ENCODE data around the gene FAM241A.
A peak's percentile ranks its signal among the peaks of the same experiment; 100 is the strongest.
"Not testable (repeated sequence)": the region's sequence is repeated elsewhere in the genome, so short reads cannot be mapped to it uniquely, and the experiment has no call there.

FAM241A gene

GRCh38 chr4:112173593-112174558 is 28.6 kb downstream of the FAM241A start:
- H3K27ac Mint-ChIP-seq = no peak overlapping the region
- H3K4me3 Mint-ChIP-seq = no peak overlapping the region
- H3K27me3 Mint-ChIP-seq = no peaks in the 10 kb centered on the region
- H3K4me1 Mint-ChIP-seq = peaks cover 30% of the 10 kb centered on the region
- H3K36me3 Mint-ChIP-seq = peaks cover 5% of the 10 kb centered on the region
- CTCF ChIA-PET = interaction anchor here (0.9 kb wide), 1 partner anchor 42 kb away, joined by 3 read pairs; no protein-coding TSS in a partner anchor
- H3K9me3 Mint-ChIP-seq = no peaks in the 10 kb centered on the region
- DNase-seq = no peak

GRCh38 chr4:112175840-112176239 is 30.6 kb downstream of the FAM241A start:
- CTCF ChIA-PET = no interaction called here
- H3K4me1 Mint-ChIP-seq = peaks cover 30% of the 10 kb centered on the region
- no peak overlapping the region for H3K4me3 Mint-ChIP-seq
- peaks cover 4% of the 10 kb centered on the region for H3K36me3 Mint-ChIP-seq
- H3K27ac Mint-ChIP-seq = no peak overlapping the region
- H3K9me3 Mint-ChIP-seq = no peaks in the 10 kb centered on the region
- no peak for DNase-seq
- no peaks in the 10 kb centered on the region for H3K27me3 Mint-ChIP-seq

- CTCF ChIA-PET = interaction anchor here (0.8 to 1.1 kb wide), 2 partner anchors 9 to 58 kb away, joined by 3 read pairs; no protein-coding TSS in a partner anchor
- DNase-seq = no peak
Measured at GRCh38 chr4:112176596-112176995, 31.3 kb downstream of the FAM241A start.

DNA sequence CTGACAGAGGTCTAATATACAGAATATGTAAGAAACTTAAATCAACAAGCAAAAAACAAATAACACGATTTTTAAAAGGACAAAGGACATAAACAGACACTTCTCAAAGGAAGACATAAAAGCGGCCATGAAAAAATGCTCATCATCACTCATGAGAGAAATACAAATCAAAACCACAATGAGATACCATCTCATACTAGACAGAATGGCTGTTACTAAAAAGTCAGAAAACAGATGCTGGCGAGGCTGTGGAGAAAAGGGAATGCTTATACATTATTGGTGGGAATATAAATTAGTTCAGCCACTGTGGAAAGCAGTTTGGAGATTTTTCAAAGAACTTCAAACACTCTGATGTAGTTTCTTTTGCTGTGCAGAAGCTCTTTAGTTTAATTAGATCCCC is 33.5 kb downstream of the FAM241A start:
- not testable (repeated sequence) for H3K36me3 Mint-ChIP-seq, H3K27ac Mint-ChIP-seq
- H3K4me1 Mint-ChIP-seq = peaks cover 48% of the 10 kb centered on the region

More at GRCh38 chr4:112176596-112176995, 31.3 kb downstream of the FAM241A start:
- Mint-ChIP-seq H3K27me3 (no peaks in the 10 kb centered on the region), H3K4me3 (no peak overlapping the region), H3K9me3 (no peaks in the 10 kb centered on the region), H3K36me3 (peaks cover 4% of the 10 kb centered on the region), H3K4me1 (peaks cover 32% of the 10 kb centered on the region), H3K27ac (no peak overlapping the region)

DNA sequence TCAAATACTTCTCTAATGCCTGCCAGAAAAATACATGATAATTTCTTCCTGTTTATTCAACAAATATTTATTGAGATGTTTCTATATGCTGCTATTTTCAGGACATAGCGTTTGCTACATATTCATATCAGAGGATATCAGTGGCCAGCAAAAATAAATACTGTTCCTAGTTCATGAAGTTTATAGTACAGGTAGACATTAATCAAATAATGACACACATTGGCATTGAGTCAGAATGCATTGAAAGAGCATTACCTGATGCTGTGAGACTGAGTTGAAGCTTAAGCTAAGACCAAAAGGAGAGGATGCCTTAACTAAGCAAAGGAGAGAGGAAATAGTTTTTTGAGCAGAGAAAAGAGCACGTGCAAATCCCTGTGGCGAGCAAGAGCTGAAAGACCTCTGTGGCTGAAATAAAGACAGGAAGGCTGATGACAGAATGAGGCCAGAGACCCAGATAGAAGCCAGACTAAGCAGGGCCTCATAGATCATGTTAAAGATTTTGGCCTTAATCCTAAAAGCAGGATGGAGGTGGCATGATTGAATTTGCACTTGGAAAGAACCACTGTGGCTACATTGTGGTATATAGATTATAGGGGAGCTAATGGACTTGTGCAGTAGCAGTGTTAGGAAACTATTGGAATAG is 36.2 kb downstream of the FAM241A start:
- Mint-ChIP-seq H3K4me3 (no peak overlapping the region), H3K36me3 (peaks cover 2% of the 10 kb centered on the region), H3K4me1 (peaks cover 50% of the 10 kb centered on the region), H3K27ac (no peak overlapping the region), H3K9me3 (no peaks in the 10 kb centered on the region), H3K27me3 (no peaks in the 10 kb centered on the region)
- CTCF ChIA-PET = interaction anchor here (1.0 to 1.7 kb wide), 3 partner anchors 32 to 146 kb away, joined by 3 to 4 read pairs (median 4); no protein-coding TSS in a partner anchor
- no peak for DNase-seq

More for the DNA sequence above, 33.5 kb downstream of the FAM241A start:
- DNase-seq, H3K27me3 Mint-ChIP-seq, H3K9me3 Mint-ChIP-seq, H3K4me3 Mint-ChIP-seq, CTCF ChIA-PET: not testable (repeated sequence)

- peaks cover 42% of the 10 kb centered on the region for H3K4me1 Mint-ChIP-seq
- CTCF ChIA-PET = interaction anchor here (0.6 to 2.2 kb wide), 4 partner anchors 15 to 84 kb away, joined by 3 to 5 read pairs (median 4); no protein-coding TSS in a partner anchor
- no peak overlapping the region for H3K27ac Mint-ChIP-seq
- no peaks in the 10 kb centered on the region for H3K36me3 Mint-ChIP-seq
- DNase-seq = no peak
- H3K4me3 Mint-ChIP-seq = no peak overlapping the region
- H3K27me3 Mint-ChIP-seq = no peaks in the 10 kb centered on the region
- no peaks in the 10 kb centered on the region for H3K9me3 Mint-ChIP-seq
Measured at GRCh38 chr4:112182604-112183003, 37.4 kb downstream of the FAM241A start.

GRCh38 chr4:112183252-112183651 is 38.0 kb downstream of the FAM241A start:
- Mint-ChIP-seq H3K27ac (peak overlapping the region; percentile 9), H3K4me1 (peaks cover 42% of the 10 kb centered on the region), H3K4me3 (no peak overlapping the region), H3K36me3 (no peaks in the 10 kb centered on the region), H3K27me3 (no peaks in the 10 kb centered on the region), H3K9me3 (no peaks in the 10 kb centered on the region)
- no peak for DNase-seq
- CTCF ChIA-PET = interaction anchor here (2.2 kb wide), 1 partner anchor 31 kb away, joined by 5 read pairs; no protein-coding TSS in a partner anchor

DNA sequence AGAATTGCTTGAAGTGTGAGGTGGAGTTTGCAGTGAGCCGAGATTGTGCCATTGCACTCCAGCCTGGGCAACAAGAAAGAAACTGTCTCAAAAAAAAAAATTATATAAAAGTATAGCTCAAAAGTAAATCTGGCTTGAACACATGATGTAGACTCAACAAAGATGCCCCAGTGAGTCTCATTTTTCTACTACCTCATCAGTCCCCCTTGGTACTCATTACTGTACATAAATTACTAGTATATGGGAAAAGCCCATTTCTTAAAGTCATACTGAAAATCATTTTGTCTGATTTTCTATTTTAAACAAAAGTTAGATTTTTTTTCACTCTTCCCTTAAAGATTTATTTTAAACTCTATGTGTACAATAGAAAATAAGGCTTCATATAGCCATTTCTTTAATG is 39.2 kb downstream of the FAM241A start:
- Mint-ChIP-seq H3K4me1 (peaks cover 36% of the 10 kb centered on the region), H3K27me3 (no peaks in the 10 kb centered on the region), H3K27ac (no peak overlapping the region), H3K4me3 (no peak overlapping the region), H3K9me3 (no peaks in the 10 kb centered on the region), H3K36me3 (no peaks in the 10 kb centered on the region)
- no peak for DNase-seq
- CTCF ChIA-PET = interaction anchor here (2.2 kb wide), 1 partner anchor 30 kb away, joined by 5 read pairs; no protein-coding TSS in a partner anchor

DNA sequence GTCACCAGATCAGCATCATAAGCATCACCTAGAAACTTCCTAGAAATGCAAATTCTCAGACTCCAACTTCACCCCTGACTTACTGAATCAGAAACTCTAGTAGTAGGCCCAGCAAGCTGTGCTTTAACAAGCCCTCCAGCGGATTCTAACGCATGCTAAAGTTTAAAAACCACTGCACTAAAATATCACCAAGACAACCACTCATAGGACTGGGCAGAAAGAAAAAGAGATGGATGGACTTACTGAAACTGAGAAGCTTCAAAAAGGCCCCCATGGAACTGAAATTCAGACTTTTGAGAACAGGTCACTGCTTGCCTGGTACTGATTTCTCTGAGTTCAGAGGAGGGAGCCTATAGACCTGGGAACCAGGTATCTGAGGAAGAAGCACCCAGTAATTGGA is 40.1 kb downstream of the FAM241A start:
- CTCF ChIA-PET = interaction anchor here (1.3 kb wide), 1 partner anchor 9 kb away, joined by 3 read pairs; no protein-coding TSS in a partner anchor
- Mint-ChIP-seq H3K36me3 (no peaks in the 10 kb centered on the region), H3K27ac (no peak overlapping the region), H3K27me3 (no peaks in the 10 kb centered on the region), H3K9me3 (no peaks in the 10 kb centered on the region), H3K4me1 (peaks cover 36% of the 10 kb centered on the region), H3K4me3 (no peak overlapping the region)
- no peak for DNase-seq

GRCh38 chr4:112185740-112186670 is 40.8 kb downstream of the FAM241A start:
- CTCF ChIA-PET = interaction anchor here (1.3 kb wide), 1 partner anchor 9 kb away, joined by 3 read pairs; no protein-coding TSS in a partner anchor
- no peak for DNase-seq
- Mint-ChIP-seq H3K36me3 (no peaks in the 10 kb centered on the region), H3K9me3 (no peaks in the 10 kb centered on the region), H3K4me1 (peaks cover 32% of the 10 kb centered on the region), H3K27ac (no peak overlapping the region), H3K4me3 (no peak overlapping the region), H3K27me3 (no peaks in the 10 kb centered on the region)

DNA sequence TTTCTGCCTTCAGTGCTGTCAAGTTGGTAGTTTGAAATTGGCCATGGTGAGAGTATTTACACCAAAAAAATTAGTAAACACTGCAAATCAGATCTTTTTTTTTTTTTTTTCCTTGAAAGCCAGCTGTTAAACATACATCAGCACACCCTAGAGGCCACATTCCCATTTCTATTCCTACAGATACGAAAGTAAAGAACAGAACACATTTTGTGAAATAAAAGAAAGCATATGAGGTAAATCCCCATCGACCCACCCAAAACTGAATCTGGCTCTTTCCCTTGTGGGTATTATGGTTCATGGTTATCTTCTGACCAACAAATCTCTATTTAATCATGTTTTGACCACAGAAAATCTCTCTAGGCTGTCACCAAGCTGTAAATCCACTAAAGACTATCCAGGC is 44.5 kb downstream of the FAM241A start:
- no peaks in the 10 kb centered on the region for H3K36me3 Mint-ChIP-seq
- no peaks in the 10 kb centered on the region for H3K9me3 Mint-ChIP-seq
- DNase-seq = no peak
- no peaks in the 10 kb centered on the region for H3K27me3 Mint-ChIP-seq
- peaks cover 2% of the 10 kb centered on the region for H3K4me1 Mint-ChIP-seq
- H3K4me3 Mint-ChIP-seq = no peak overlapping the region
- CTCF ChIA-PET = interaction anchor here (0.7 to 1.3 kb wide), 4 partner anchors 10 to 89 kb away, joined by 3 to 5 read pairs (median 3); no protein-coding TSS in a partner anchor
- H3K27ac Mint-ChIP-seq = no peak overlapping the region

DNA sequence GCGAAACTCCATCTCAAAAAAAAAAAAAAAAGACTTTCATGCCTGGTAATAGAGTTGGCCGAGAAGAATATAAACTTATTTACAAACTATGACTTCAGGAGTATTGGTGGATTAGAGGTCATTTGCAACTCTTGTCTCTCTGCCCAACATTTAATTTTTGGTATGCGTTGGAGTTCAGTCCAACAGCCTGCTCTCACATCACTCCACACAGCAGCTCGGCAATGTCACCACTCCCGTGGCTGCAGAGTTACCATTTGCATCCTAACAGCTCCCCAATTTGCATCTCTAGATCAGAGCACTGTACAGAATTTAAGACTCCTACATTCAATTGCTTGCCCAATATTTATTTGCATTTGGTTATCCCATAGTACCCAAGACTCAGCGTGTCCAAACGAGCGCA is 45.4 kb downstream of the FAM241A start:
- no peaks in the 10 kb centered on the region for H3K36me3 Mint-ChIP-seq
- no peak for DNase-seq
- H3K9me3 Mint-ChIP-seq = no peaks in the 10 kb centered on the region
- H3K4me1 Mint-ChIP-seq = no peaks in the 10 kb centered on the region
- no peaks in the 10 kb centered on the region for H3K27me3 Mint-ChIP-seq
- no peak overlapping the region for H3K4me3 Mint-ChIP-seq
- H3K27ac Mint-ChIP-seq = no peak overlapping the region
- CTCF ChIA-PET = no interaction called here

GRCh38 chr4:112196461-112196860 is 51.2 kb downstream of the FAM241A start:
- Mint-ChIP-seq H3K27me3 (no peaks in the 10 kb centered on the region), H3K4me3 (no peak overlapping the region), H3K9me3 (no peaks in the 10 kb centered on the region), H3K4me1 (peaks cover 13% of the 10 kb centered on the region), H3K36me3 (no peaks in the 10 kb centered on the region), H3K27ac (no peak overlapping the region)
- DNase-seq = no peak
- CTCF ChIA-PET = no interaction called here
